ENCODE results near the gene PGLYRP2. TPM values are rescaled to one million over a fixed set of nuclear protein-coding genes. Genes with fewer than 3 reads are reported as not detected.

PGLYRP2 gene
- total and polyA plus RNA-seq, 8 donors: 0.16 TPM; not detected in 7

GRCh38 chr19:15447057-15447456 lies 32.2 kb downstream of the PGLYRP2 start:
- no peak for FAIRE-seq

GRCh38 chr19:15445807-15446376 lies 33.4 kb downstream of the PGLYRP2 start:
- FAIRE-seq: no peak
- H3K27ac ChIP-seq: no peak overlapping the region
- H3K36me3 ChIP-seq: no peaks in the 10 kb centered on the region
- H3K9me3 ChIP-seq: no peaks in the 10 kb centered on the region
- no peak for DNase-seq
- no peak for TF ChIP-seq CTCF (IDR thresholded peaks at IDR 0.05)
- intact Hi-C loops (cut with DNase I): no loop called here
- no peak overlapping the region for H3K4me3 ChIP-seq
- H3K4me1 ChIP-seq: no peaks in the 10 kb centered on the region
- no peak for ATAC-seq
- WGBS, 2 donors: 56 to 59% methylated on average over 7 of the region's 7 CpGs
- H3K27me3 ChIP-seq: no peaks in the 10 kb centered on the region

More at GRCh38 chr19:15447057-15447456, 32.2 kb downstream of the PGLYRP2 start:
- WGBS, 2 donors: 77 to 89% methylated on average over 4 of the region's 4 CpGs
- no peaks in the 10 kb centered on the region for H3K36me3 ChIP-seq
- DNase-seq (no peak), ATAC-seq (no peak)
- no peak overlapping the region for H3K4me3 ChIP-seq
- no peaks in the 10 kb centered on the region for H3K4me1 ChIP-seq
- no peaks in the 10 kb centered on the region for H3K9me3 ChIP-seq
- H3K27me3 ChIP-seq: no peaks in the 10 kb centered on the region
- intact Hi-C loops (cut with DNase I): no loop called here
- no peak for TF ChIP-seq CTCF (IDR thresholded peaks at IDR 0.05)
- no peak overlapping the region for H3K27ac ChIP-seq

- intact Hi-C loops (cut with DNase I): no loop called here
- TF ChIP-seq CTCF (IDR thresholded peaks at IDR 0.05): no peak
- FAIRE-seq: no peak
- H3K27ac ChIP-seq: no peak overlapping the region
- H3K9me3 ChIP-seq: no peaks in the 10 kb centered on the region
- H3K27me3 ChIP-seq: no peaks in the 10 kb centered on the region
- DNase-seq: no peak
- no peak overlapping the region for H3K4me3 ChIP-seq
- H3K36me3 ChIP-seq: no peaks in the 10 kb centered on the region
- no peak for ATAC-seq
- 88 to 91% methylated on average over 9 of the region's 9 CpGs for WGBS, 2 donors
- H3K4me1 ChIP-seq: no peaks in the 10 kb centered on the region
Measured at GRCh38 chr19:15445227-15445605, 34.1 kb downstream of the PGLYRP2 start.

- 88 to 89% methylated on average over 15 of the region's 15 CpGs for WGBS, 2 donors
- DNase-seq (peak in 1 of 6 donors; percentile 58), FAIRE-seq (no peak), ATAC-seq (no peak)
- no peak for TF ChIP-seq CTCF (IDR thresholded peaks at IDR 0.05)
- Histone ChIP-seq H3K36me3 (no peaks in the 10 kb centered on the region), H3K4me3 (no peak overlapping the region), H3K27ac (no peak overlapping the region), H3K4me1 (no peaks in the 10 kb centered on the region), H3K9me3 (no peaks in the 10 kb centered on the region), H3K27me3 (no peaks in the 10 kb centered on the region)
- intact Hi-C loops (cut with DNase I): no loop called here
Measured at GRCh38 chr19:15444505-15445226, 34.6 kb downstream of the PGLYRP2 start.

- FAIRE-seq: no peak
- H3K9me3 ChIP-seq: no peaks in the 10 kb centered on the region
- no peaks in the 10 kb centered on the region for H3K36me3 ChIP-seq
- 40 to 50% methylated on average over 10 of the region's 10 CpGs for WGBS, 2 donors
- H3K4me1 ChIP-seq: no peaks in the 10 kb centered on the region
- DNase-seq: peak in 1 of 6 donors; percentile 31
- intact Hi-C loops (cut with DNase I): no loop called here
- no peak overlapping the region for H3K4me3 ChIP-seq
- ATAC-seq: no peak
- H3K27ac ChIP-seq: no peak overlapping the region
- TF ChIP-seq CTCF (IDR thresholded peaks at IDR 0.05): no peak
- H3K27me3 ChIP-seq: no peaks in the 10 kb centered on the region
Measured at GRCh38 chr19:15443838-15444237, 35.5 kb downstream of the PGLYRP2 start.

Measured in pancreas (tissue), 10 donors.